IPS DF 6.9 (cell line): ENCODE results near the gene TEDC2.

Experiments used
- DNase-seq: peaks from one replicate; pipeline ENCODE4 v3.0.0-alpha.2; 2013; ENCODE audit warnings: low read depth, low spot score
- H3K27ac ChIP-seq: one replicate; pipeline ENCODE4 v1.5.1; 2013; ENCODE audit warnings: low read length, control low read depth
- H3K27me3 ChIP-seq: 2 replicates; pipeline ENCODE4 v1.6.1; 2013; ENCODE audit warnings: mild to moderate bottlenecking, low read length; ENCODE audit not compliant: control insufficient read depth, insufficient read depth
- H3K36me3 ChIP-seq: 2 replicates; pipeline ENCODE4 v1.6.1; 2013; ENCODE audit warnings: low read length; ENCODE audit not compliant: control insufficient read depth, insufficient read depth
- H3K4me1 ChIP-seq: 2 replicates; pipeline ENCODE4 v1.6.1; 2013; ENCODE audit warnings: low read length; ENCODE audit not compliant: control insufficient read depth, insufficient read depth
- H3K4me3 ChIP-seq: 2 replicates; pipeline ENCODE4 v1.5.1; 2013; ENCODE audit warnings: mild to moderate bottlenecking, low read length
- H3K9me3 ChIP-seq: 2 replicates; pipeline ENCODE4 v1.6.1; 2013; ENCODE audit warnings: low read length, inconsistent platforms; ENCODE audit not compliant: control insufficient read depth, insufficient read depth
- WGBS: extraction: QIAGEN DNeasy Blood & Tissue Kit; methylation state at CpG from one replicate; pipeline ENCODE4 v1.1.7; 2013; ENCODE audit warnings: mixed read lengths, missing lambda C conversion rate; ENCODE audit not compliant: insufficient read length, insufficient coverage; 5-methylcytosine and 5-hydroxymethylcytosine counted together

The TEDC2 gene

GRCh38 chr16:2501946-2502895 is 42.3 kb downstream of the TEDC2 start:
- H3K4me3 ChIP-seq, result no peak overlapping the region
- no peaks in the 10 kb centered on the region for H3K27me3 ChIP-seq
- H3K9me3 ChIP-seq, result no peaks in the 10 kb centered on the region
- H3K27ac ChIP-seq, result no peak overlapping the region
- peaks cover 4% of the 10 kb centered on the region for H3K4me1 ChIP-seq
- no peak for DNase-seq
- H3K36me3 ChIP-seq, result peaks cover 11% of the 10 kb centered on the region; the same call in 1 of the 2 replicates
- no CpG with 5 or more reads among the region's 18 CpGs for WGBS

GRCh38 chr16:2505695-2506094 is 45.8 kb downstream of the TEDC2 start:
- H3K4me1 ChIP-seq, result peaks cover 4% of the 10 kb centered on the region
- H3K27me3 ChIP-seq, result no peaks in the 10 kb centered on the region
- no peak overlapping the region for H3K27ac ChIP-seq
- H3K9me3 ChIP-seq, result no peaks in the 10 kb centered on the region
- H3K36me3 ChIP-seq, result no peaks in the 10 kb centered on the region
- no peak for DNase-seq
- 100% methylated on average over 1 of the region's 14 CpGs for WGBS
- H3K4me3 ChIP-seq, result no peak overlapping the region

- Histone ChIP-seq H3K27me3 (no peaks in the 10 kb centered on the region), H3K4me1 (peaks cover 4% of the 10 kb centered on the region; the same call in 1 of the 2 replicates), H3K36me3 (no peaks in the 10 kb centered on the region), H3K27ac (no peak overlapping the region), H3K9me3 (no peaks in the 10 kb centered on the region), H3K4me3 (no peak overlapping the region)
- DNase-seq, result no peak
- WGBS, result no CpG with 5 or more reads among the region's 14 CpGs
These were observed 47.2 kb downstream of the TEDC2 start for GRCh38 chr16:2507052-2507659.

GRCh38 chr16:2507665-2508064 is 47.8 kb downstream of the TEDC2 start:
- no peak overlapping the region for H3K4me3 ChIP-seq
- DNase-seq, result no peak
- no peaks in the 10 kb centered on the region for H3K9me3 ChIP-seq
- no peaks in the 10 kb centered on the region for H3K27me3 ChIP-seq
- no CpG with 5 or more reads among the region's 11 CpGs for WGBS
- H3K4me1 ChIP-seq, result peaks cover 7% of the 10 kb centered on the region; the same call in 1 of the 2 replicates
- H3K27ac ChIP-seq, result no peak overlapping the region
- no peaks in the 10 kb centered on the region for H3K36me3 ChIP-seq

GRCh38 chr16:2508722-2509400 is 49.0 kb downstream of the TEDC2 start:
- no peaks in the 10 kb centered on the region for H3K9me3 ChIP-seq
- WGBS, result no CpG with 5 or more reads among the region's 18 CpGs
- peaks cover 7% of the 10 kb centered on the region; the same call in 1 of the 2 replicates for H3K4me1 ChIP-seq
- no peaks in the 10 kb centered on the region for H3K27me3 ChIP-seq
- no peak for DNase-seq
- H3K36me3 ChIP-seq, result no peaks in the 10 kb centered on the region
- no peak overlapping the region for H3K4me3 ChIP-seq
- no peak overlapping the region for H3K27ac ChIP-seq

GRCh38 chr16:2511128-2511800 is 51.4 kb downstream of the TEDC2 start:
- H3K4me1 ChIP-seq, result peaks cover 10% of the 10 kb centered on the region
- DNase-seq, result no peak
- no peaks in the 10 kb centered on the region for H3K9me3 ChIP-seq
- no peaks in the 10 kb centered on the region for H3K27me3 ChIP-seq
- H3K36me3 ChIP-seq, result no peaks in the 10 kb centered on the region
- no peak overlapping the region for H3K27ac ChIP-seq
- no CpG with 5 or more reads among the region's 24 CpGs for WGBS
- no peak overlapping the region for H3K4me3 ChIP-seq

GRCh38 chr16:2511996-2512734 is 52.3 kb downstream of the TEDC2 start:
- H3K27me3 ChIP-seq, result no peaks in the 10 kb centered on the region
- no CpG with 5 or more reads among the region's 17 CpGs for WGBS
- H3K27ac ChIP-seq, result no peak overlapping the region
- H3K36me3 ChIP-seq, result no peaks in the 10 kb centered on the region
- H3K4me3 ChIP-seq, result no peak overlapping the region
- no peak for DNase-seq
- no peaks in the 10 kb centered on the region for H3K9me3 ChIP-seq
- H3K4me1 ChIP-seq, result peaks cover 10% of the 10 kb centered on the region

- Histone ChIP-seq H3K4me3 (peak overlapping the region; percentile 97; the same call in 1 of the 2 replicates), H3K27ac (no peak overlapping the region), H3K4me1 (peaks cover 10% of the 10 kb centered on the region), H3K27me3 (no peaks in the 10 kb centered on the region), H3K36me3 (no peaks in the 10 kb centered on the region), H3K9me3 (no peaks in the 10 kb centered on the region)
- WGBS, result no CpG with 5 or more reads among the region's 15 CpGs
- DNase-seq, result no peak
These were observed 53.0 kb downstream of the TEDC2 start for GRCh38 chr16:2512735-2513404.
